NCI-H774 (cell line): ENCODE measurements around the gene GALNT17.
"Not testable (repeated sequence)": the region's sequence is repeated elsewhere in the genome, so short reads cannot be mapped to it uniquely, and the experiment has no call there.

Source experiments
- DNase-seq: peaks from one replicate; lab custom pipeline; 2025; lab: John Stamatoyannopoulos, UW

Gene GALNT17

DNA sequence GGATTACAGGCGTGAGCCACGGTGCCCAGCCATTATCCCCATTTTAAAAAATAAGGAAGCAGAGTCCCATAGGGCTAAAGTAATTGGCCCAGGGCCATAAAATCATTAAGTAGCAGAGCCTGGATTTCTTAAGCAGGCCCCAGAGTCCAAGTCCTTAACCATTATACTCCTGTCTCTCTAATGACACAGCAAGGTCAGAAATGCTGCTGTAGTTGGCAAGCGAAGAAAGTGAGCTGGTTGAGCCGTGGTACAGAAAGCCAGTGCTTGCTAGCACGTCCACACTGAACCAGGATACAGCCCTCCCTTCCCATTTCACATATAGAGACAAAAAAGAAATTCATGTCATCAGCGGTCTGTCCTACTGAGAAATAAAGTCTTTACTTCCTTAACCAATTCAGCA lies 562.7 kb downstream of the GALNT17 start:
- DNase-seq, result no peak

DNA sequence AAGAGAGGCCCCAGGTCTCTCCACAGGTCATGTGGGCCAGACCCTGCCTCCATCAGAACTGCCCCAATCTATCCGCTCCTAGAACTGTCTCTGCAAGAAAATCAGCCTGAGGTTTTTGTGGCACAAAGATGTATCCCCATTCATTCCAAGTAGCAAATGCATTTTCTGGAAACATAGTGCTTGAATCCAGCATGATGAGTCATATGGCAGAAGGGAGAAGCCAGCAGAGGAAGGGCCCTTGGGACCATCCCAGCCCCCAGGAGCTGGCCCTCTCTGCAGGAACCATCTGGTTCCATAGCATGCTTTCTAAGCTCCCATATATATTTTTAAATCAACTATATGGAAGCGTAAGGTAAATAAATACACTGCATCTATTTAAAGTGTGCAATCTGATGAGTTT lies 563.2 kb downstream of the GALNT17 start:
- no peak for DNase-seq

DNA sequence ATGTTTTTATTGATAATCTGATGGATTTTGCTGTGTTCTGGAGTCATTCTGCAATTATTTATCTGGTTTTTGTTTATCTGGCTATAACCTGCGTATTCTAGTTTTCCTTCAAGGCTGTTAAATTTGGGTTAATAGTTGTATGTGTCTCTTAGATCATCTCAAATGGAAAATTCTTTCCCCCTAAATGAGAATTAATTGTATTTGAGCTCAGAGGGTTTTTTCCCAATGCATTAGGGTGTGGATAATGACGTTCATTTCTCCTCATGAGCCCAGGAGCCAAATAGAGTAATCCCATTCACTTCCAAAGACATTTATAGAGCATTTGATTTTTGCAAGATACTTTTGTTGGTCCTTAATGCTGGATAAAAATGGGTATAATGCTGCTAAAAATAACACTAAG lies 564.6 kb downstream of the GALNT17 start:
- DNase-seq, result no peak

DNA sequence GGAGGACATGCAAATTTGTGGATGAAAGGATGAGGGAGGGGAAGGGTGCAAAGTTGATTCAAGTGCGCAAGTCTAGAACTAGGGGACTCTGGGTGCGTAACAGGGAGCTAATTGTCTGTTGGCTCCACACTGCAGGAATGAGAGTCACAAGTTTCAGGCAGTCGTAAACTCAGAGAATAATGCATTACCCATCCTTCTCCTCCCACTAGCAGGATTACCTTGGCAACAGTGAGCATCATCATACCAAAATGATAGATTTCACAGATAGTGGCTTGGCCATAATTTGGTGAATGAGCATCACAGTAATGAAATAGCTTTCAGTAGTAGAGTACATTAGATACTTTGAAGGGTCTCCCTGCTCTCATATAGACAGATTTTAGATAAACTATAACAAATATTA lies 565.5 kb downstream of the GALNT17 start:
- no peak for DNase-seq

DNA sequence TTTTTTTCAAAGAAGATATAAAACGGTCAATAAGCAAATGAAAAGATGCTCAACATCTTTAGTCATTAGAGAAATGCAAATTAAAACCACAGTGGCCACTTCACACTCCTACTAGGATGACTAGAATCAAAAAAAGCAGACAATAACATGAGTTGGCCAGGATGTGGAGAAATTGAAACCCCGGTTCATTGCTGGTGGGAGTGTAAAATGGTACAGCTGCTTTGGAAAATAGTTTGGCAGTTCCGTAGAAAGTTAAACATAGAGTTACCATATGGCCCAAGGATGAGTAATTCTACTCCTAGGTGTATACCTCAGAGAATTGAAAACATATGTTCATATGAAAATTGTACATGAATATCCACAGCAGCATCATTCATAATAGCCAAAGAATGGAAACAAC lies 573.3 kb downstream of the GALNT17 start:
- DNase-seq, result no peak

DNA sequence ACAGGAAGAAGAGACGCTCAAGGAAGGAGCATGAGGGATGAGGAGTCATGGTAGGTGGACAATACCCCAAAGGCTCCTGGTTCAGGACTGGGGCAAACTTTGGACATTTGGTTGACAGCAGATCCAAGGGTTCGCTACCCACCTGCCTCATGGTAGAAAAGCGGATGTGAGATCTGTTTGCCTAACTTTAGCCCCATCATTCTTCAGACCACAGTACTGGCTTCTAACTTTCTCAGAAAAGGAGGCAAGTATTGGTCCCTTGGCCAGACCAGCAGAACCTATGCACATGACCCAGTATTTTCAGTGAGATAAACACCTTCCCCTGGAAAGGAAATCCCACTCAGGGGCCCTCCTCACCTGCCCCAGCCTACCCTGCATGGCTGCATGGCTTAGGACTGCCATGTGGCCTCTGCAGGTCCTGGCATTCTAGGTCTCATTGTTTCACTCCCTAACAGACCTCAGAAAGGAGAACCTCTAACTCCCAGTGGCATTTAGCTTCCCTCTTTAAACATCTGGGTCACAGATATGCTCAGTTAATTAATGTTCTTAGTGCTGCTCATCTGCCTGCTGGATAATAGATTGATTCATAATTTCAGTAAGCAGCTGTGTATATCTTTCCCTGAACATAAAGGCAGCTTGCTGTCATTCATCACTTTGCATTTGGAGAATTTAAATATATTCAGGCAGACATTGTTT lies 574.1 kb downstream of the GALNT17 start:
- no peak for DNase-seq

DNA sequence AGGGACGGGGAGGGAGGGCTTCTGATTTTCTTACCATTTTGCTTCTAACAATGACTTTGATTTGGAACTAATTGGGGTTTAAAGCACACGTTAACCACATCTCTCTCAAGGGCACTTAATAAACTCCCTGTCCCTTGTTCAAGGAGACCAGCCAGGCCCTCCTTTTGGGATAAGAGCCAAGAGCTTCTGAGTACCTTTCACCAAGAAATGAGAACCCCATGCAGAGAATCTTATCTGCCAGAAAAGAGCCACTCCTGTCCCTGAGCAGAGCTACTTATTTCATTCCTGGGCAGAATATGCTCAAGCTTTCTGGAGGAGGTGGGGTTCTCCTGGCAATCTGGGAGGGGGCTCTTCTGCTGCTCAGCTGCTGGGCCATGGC lies 574.6 kb downstream of the GALNT17 start:
- DNase-seq, result no peak

DNA sequence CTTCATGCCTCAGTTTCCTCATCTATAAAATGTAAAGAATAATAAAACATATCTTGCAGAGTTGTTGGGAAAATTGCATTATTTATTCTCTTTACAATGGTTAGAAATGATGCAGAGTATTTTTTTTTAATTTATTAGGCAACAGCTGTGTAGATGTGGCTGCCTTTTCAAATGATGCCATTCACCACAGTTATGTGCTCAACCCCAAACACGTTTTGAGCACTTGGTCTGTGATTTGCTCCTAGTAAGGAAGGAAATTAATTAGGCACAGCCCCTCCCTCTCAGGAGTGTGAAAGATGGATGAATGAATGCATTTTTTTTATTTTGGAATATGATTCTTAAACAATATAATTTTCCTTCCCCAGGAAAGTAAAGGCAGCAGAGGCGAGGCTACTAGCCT lies 575.1 kb downstream of the GALNT17 start:
- no peak for DNase-seq

DNA sequence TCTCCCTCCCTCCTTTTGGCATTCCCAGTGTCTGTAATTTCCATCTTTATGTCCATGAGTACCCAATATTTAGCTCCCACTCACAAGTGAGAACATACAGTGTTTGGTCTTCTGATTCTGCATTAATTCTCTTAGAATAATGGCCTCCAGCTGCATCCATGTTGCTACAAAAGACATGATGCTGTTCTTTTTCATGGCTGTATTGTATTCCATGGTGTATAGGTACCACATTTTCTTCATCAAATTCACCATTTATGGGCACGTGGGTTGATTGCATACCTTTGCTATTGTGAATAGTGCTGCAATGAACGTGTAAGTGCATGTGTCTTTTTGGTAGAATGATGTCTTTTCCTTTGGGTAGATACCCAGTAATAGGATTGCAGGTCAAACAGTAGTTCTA lies 576.8 kb downstream of the GALNT17 start:
- no peak for DNase-seq

DNA sequence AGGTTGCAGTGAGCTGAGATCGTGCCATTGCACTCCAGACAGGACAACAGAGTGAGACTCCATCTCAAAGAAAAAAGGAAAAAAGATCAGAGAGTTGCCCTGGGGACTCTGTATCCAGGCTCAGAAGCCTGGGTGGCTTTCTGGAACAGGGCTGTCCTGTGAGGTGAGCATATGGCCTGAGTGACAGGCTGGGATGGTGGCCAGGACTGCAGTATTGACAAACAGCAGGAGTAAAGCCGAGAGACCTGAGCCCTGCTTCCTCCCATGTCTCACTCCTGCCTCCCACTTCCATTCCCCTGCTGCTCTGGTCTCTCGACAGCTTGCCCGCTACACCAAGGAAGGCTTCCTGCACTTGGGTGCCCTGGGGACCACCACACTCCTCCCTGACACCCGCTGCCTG lies 578.5 kb downstream of the GALNT17 start:
- DNase-seq, result no peak

DNA sequence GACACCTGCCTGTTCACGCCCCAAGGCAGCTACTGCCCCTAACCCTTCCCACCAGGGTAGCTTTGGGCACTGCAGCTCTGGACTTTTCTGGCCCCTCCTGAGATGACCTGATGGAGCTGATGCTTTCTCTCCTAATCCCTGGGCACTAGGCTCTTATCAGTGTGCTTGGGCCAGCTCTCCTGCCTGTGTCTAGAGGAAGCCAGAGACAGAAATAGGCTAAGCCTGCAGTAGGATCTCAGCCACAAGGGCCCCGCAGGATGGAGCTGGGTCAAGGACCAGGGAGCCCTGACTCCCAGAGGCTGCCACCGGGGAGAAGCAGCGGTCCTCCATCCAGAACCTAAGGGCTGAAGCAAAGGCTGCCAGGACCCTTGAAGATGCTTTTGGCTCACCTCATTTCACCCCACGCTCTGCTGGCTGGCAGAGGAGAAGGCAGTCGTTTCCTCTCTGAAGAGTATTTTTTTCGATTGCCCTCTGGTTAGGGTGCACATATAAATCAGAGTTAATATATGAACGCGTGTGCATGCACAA lies 580.8 kb downstream of the GALNT17 start:
- DNase-seq, result no peak

DNA sequence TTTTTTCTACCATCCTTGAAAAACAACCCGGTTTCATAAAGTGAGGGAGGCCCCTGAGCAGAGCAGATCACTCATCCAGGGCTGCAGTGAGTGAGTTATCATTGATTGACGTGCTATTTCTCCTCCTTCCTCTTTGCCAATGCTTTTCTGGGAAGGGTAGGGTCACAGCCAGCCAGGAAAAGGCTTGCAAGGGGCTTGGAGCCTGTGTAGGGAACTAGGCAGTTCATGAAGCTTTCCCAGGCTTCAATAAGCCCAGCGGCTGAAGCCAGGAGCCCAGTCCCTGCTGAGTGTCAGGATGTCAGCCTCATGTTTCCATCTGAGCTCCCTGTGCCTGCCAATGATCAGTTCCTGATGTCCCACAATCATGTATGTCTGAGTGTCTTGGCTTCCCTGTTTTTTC lies 584.7 kb downstream of the GALNT17 start:
- no peak for DNase-seq

DNA sequence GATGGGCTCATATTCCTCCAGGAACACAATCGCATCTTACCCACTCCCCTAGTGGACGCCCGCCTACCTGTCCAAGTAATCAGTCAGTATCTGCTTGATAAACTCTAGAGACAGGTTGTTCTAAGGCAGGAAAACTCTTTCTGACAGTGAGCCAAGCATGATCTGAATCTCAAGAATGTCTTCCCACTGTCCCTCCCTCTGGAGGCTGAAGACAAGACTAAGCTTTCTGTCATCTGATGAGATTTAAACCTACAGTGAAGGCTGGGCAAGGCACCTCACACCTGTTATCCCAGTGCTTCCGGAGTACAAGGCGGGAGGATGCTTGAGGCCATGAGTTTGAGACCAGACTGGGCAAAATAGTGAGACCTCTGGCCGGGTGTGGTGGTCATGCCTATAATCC lies 586.6 kb downstream of the GALNT17 start:
- no peak for DNase-seq

DNA sequence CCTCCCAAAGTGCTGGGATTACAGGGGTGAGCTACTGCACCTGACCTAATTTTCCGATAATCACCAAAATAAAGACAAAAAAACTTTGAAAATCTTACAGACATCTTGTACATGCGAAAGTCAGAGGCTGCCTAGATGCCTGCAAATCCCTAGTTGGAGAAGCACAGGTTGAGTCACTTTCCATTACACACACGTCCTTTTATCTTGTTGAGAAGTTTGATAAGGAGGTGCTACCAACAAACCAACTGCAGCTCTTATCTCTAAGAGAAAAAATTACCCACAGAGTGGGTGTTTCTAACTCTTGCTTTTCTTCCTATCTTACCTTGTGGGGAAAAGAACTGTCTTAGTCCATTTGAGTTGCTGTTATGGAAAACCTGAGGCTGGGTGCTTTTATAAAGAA lies 589.8 kb downstream of the GALNT17 start:
- DNase-seq, result no peak

DNA sequence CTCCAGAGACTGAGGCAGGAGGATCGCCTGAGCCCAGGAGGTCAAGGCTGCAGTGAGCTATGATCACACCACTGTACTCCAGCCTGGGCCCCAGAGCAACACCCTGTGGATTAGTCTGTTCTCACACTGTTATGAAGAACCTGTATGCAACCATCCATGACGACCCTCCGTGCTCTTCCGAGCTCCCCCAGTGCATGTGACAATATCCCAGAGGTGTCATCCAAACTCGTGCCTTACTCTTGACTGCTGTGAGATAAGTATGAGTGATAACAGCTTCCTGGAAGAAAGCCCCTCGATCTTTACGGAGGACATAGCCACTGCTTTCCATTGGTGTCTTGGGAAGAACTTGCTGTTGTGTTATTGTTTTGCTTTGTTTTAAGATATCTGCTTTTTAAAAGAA lies 591.9 kb downstream of the GALNT17 start:
- no peak for DNase-seq

DNA sequence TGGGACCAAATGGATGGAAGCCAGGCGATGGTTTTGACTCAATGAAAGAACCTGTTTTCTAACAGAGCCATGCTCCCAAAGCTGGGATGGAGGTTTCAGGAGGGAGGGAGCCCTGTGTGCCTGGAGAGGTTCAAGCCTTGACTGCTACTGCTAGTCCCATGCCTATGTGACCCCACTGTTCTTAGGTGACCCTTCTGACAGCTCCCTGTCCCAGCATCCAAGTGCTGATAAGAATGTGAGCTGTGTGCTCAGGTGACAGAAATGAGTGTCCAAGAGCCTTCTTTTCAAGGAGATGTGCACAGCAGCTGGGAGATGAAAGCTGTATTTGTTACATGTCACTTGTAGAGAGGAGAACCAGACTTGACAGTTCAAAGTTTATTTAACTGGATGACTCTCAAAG lies 595.4 kb downstream of the GALNT17 start:
- no peak for DNase-seq

DNA sequence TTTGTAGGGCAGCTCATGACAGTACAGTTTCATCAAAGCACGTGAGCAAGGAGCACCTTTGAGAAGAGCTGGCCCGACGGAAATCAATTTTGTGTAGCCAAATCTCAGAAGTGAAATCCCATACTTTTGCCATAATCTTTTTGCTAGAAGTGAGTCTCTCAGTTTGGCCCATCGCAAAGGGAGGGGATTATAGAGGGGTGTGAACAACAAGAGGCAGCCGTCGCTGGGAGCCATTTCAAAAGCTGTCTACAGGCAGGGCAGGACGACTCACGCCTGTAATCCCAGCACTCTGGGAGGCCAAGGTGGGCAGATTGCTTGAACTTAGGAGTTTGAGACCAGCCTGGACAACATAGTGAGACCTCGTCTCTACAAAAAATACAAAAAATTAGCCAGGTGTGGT lies 599.8 kb downstream of the GALNT17 start:
- DNase-seq, result no peak

DNA sequence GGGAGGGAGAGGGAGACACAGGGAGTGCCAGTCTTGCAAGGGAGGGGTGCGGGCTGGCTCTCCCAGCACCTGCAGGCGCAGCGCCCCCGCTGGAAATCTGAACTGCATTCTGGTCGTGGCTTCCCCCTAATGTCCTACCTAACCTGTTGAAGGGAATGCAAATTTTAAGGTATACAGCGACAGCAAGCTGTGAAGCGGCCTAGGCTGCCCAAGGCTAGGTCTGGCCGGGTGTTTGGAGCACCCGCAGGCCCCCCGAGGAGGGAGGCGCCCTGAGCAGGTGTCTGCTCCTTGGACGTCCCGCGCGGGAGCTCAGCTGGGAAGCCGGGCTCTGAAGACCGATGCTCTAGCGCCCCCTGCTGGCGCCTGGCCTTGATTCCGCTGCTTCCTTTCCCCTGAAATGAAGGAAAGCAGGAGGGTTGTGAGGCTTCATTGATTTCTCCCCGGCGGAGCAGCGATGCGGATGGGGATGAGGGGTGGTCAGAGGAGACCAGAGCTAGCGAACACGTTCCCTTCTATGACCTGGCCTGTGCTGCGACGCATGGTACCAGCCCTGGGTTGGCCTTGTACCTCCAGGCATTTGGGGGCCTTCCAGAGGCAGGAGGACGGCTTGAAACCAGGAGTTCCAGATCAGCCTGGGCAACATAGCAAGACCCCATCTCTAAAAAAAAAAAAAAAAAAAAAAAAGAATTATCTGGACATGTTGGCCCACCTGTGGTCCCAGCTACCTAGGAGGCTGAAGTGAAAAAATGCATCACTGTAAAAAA lies 601.3 kb downstream of the GALNT17 start:
- peak; percentile 75 for DNase-seq

DNA sequence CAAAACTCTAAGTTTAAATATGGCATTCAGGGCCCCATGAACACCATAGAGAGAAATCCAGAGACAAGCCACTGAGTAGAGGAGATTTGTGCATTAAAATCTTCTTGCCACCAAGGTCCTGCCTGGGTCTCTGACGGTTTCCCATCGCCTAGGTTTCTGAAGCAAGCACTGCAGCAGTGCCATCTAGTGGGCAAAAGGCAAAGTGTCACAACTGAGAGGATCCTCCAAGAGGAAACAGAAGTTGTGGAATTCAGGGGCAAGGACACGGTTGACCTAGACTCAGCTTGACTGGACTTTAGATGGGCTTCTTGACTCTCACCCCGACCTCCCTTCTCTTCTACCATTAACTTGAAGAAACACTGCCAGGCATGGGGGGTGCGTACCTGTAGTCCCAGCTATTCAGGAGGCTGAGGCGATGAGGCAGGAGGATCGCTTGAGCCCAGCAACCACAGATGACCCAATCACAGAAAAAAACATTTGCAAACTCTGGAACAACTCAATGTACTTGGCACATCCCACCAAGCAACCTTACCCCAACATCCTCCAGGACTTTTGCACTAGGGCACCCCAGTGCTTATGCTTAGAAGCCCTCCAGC lies 604.1 kb downstream of the GALNT17 start:
- DNase-seq, result peak; percentile 57

DNA sequence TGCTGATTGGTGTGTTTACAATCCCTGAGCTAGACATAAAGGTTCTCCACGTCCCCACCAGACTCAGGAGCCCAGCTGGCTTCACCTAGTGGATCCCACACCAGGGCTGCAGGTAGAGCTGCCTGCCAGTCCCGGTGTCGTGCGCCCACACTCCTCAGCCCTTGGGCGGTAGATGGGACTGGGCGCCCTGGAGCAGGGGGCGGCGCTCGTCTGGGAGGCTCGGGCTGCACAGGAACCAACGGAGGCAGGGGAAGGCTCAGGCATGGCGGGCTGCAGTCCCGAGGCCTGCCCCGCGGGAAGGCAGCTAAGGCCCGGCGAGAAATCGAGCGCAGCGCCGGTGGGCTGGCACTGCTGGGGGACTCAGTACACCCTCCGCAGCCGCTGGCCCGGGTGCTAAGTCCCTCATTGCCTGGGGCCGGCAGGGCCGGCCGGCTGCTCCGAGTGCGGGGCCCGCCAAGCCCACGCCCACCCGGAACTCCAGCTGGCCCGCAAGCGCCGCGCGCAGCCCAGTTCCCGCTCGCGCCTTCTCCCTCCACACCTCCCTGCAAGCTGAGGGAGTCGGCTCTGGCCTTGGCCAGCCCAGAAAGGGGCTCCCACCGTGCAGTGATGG lies 606.1 kb downstream of the GALNT17 start:
- not testable (repeated sequence) for DNase-seq

DNA sequence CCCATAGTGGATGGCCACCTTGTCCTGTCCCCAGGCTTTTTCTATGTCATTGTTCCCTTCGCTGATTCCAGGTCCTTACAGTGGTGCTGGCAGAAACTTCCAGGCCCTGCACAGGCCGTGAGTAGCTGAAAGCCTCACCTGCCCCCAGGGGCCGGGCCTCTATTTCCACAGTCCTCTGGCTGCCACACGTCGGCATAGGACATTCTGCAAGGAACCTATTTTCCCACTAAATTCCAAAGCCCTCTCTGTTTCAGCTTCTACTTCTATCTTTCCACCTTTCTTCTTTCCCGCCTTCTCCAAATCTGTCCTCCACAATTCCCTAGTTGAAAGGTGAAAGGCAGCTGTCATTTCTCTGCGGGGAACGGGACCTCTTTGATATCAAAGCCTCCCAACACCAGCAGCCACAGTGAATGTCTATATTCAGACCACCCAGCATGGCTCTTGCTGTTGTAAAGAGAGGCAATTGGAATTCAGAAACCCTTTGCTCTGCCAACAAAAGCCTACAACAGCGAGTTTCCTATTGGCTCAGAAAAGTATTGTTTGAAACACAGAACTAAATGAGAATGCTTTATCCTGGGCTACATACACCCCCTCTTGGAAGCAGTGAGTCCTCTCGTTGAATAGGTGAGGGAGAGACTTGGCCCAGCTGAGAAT lies 607.7 kb downstream of the GALNT17 start:
- DNase-seq, result no peak

DNA sequence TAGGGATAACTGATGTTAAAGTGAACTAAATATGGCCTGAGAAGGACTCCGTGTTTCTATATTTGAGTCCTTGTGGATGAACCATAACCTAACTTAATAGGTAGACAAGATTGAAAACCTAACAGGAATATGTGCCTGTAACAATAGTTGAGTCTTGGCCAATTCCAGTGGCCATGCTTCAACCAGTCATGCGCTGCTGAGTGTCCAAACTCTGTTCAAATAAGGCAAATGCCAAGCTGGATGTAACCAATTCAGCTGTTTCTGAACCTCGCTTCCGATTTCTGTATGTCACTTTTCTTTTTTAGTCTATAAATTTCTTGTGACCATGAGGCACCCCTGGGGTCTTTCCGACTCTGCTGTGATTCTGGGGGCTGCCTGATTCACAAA lies 608.2 kb downstream of the GALNT17 start:
- DNase-seq, result no peak
